DMS 273 (cell line): ENCODE results near the gene IL1RAPL1.
"Not testable (repeated sequence)": the region's sequence is repeated elsewhere in the genome, so short reads cannot be mapped to it uniquely, and the experiment has no call there.

ENCODE experiments used
- DNase-seq: peaks from one replicate; lab custom pipeline; 2025; ENCODE audit not compliant: unreplicated experiment; lab: John Stamatoyannopoulos, UW

Gene IL1RAPL1

GRCh38 chrX:29243942-29244341 lies 656.7 kb downstream of the IL1RAPL1 start:
- DNase-seq, result no peak

GRCh38 chrX:29254515-29254914 lies 667.3 kb downstream of the IL1RAPL1 start:
- no peak for DNase-seq

GRCh38 chrX:29257521-29257920 lies 670.3 kb downstream of the IL1RAPL1 start:
- no peak for DNase-seq

- DNase-seq, result no peak
Measured at GRCh38 chrX:29269390-29269789, 682.1 kb downstream of the IL1RAPL1 start.

GRCh38 chrX:29274517-29274916 lies 687.3 kb downstream of the IL1RAPL1 start:
- no peak for DNase-seq

- no peak for DNase-seq
Measured at GRCh38 chrX:29275928-29276327, 688.7 kb downstream of the IL1RAPL1 start.

- DNase-seq, result no peak
Measured at GRCh38 chrX:29281078-29281742, 694.0 kb downstream of the IL1RAPL1 start.

- DNase-seq, result no peak
Measured at GRCh38 chrX:29285664-29286063, 698.4 kb downstream of the IL1RAPL1 start.

- no peak for DNase-seq
Measured at GRCh38 chrX:29295987-29296680, 708.9 kb downstream of the IL1RAPL1 start.

- no peak for DNase-seq
Measured at GRCh38 chrX:29297171-29297800, 710.0 kb downstream of the IL1RAPL1 start.

- no peak for DNase-seq
Measured at GRCh38 chrX:29299684-29300083, 712.4 kb downstream of the IL1RAPL1 start.

- no peak for DNase-seq
Measured at GRCh38 chrX:29308726-29309125, 721.5 kb downstream of the IL1RAPL1 start.

GRCh38 chrX:29315931-29316330 lies 728.7 kb downstream of the IL1RAPL1 start:
- DNase-seq, result no peak

- DNase-seq, result no peak
Measured at GRCh38 chrX:29318012-29318411, 730.8 kb downstream of the IL1RAPL1 start.

GRCh38 chrX:29332429-29332828 lies 745.2 kb downstream of the IL1RAPL1 start:
- DNase-seq, result not testable (repeated sequence)

- DNase-seq, result not testable (repeated sequence)
Measured at GRCh38 chrX:29333091-29333490, 745.8 kb downstream of the IL1RAPL1 start.

GRCh38 chrX:29348288-29348687 lies 761.0 kb downstream of the IL1RAPL1 start:
- DNase-seq, result no peak

GRCh38 chrX:29359276-29359675 lies 772.0 kb downstream of the IL1RAPL1 start:
- no peak for DNase-seq

- DNase-seq, result not testable (repeated sequence)
Measured at GRCh38 chrX:29374765-29375164, 787.5 kb downstream of the IL1RAPL1 start.

GRCh38 chrX:29376584-29376983 lies 789.3 kb downstream of the IL1RAPL1 start:
- DNase-seq, result no peak

- DNase-seq, result no peak
Measured at GRCh38 chrX:29382811-29383210, 795.6 kb downstream of the IL1RAPL1 start.

- no peak for DNase-seq
Measured at GRCh38 chrX:29388509-29388908, 801.3 kb downstream of the IL1RAPL1 start.
